Colon (tissue), 2 donors: Measurements from ENCODE around the gene PACRG.

Experiments used
- FAIRE-seq: peaks from 2 replicates; lab custom pipeline; 2012; peaks lifted over from hg19 to GRCh38; lab: Jason Lieb, UNC
- donor health status: control.
- donor health status: control.

PACRG gene

GRCh38 chr6:163010145-163010544 is 282.4 kb downstream of the PACRG start:
- FAIRE-seq = no peak

DNA sequence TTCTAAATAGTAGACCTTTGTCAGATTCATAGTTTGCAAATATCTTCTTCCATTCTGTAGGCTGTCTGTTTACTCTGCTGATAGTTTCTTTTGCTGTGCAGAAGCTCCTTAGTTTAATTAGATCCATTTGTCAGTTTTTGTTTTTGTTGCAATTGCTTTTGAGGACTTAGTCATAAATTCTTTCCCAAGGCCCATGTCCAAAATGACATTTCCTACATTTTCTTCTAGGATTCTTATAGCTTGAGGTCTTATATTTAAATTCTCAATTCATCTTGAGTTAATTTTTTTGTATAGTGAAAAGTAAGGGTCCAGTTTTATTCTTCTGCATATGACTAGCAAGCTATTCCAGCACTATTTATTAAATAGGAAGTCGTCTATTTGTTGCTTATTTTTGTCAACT is 287.0 kb downstream of the PACRG start:
- FAIRE-seq = no peak

DNA sequence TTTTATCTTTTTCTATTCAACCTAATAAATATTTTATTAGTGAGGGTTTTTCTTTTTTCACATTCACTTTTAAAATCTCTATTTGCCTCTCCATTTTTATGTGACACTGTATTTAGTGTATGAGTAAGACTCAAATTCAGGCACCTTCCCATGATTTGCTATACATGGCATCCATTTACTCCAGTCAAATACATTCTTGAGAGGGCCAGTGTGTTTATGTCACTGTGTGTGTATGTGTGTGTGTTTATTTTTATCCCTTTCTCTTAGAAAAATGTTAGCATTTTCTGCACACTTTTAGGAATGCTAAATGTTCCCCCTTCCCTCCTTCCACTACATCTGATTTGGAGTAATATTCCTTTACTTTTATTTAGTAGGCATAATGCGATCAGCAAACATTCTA is 290.0 kb downstream of the PACRG start:
- no peak for FAIRE-seq

DNA sequence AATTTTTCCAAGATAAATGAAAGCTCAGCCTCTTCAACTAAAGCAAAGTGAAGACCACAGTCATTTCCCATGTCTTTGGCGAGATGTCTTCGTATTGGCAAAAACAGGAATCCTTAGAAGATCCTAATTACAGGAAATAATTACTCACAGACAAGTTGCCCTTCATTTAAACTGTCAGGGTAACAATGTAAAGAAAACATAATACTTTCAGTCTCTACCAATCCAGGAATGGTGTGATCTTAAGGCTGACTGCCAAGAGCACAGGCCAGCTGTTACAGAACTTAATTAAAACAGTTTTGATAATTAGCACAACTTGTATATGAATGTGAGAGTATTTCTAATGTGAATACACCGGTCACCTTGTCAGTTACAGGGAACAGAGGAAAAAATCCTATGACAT is 292.2 kb downstream of the PACRG start:
- no peak for FAIRE-seq

DNA sequence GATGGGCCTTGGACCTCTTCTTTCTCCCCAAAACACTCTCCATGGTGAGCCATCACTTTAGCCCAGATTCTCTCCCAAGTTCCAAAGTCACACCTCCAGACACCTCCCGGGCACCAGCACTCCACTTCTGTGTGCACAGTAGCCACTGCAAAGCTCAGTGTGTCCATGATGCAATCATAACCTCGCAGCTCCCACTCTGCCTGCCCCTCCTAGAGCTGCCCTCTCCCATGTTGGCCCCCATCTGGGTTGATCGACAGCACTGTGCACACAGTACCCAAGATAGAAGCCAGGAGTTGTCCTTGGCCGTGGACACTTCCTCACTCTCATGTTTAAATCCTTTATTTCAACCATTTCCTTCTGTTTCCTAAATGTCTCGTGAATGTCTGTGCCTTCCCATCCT is 293.3 kb downstream of the PACRG start:
- no peak for FAIRE-seq

DNA sequence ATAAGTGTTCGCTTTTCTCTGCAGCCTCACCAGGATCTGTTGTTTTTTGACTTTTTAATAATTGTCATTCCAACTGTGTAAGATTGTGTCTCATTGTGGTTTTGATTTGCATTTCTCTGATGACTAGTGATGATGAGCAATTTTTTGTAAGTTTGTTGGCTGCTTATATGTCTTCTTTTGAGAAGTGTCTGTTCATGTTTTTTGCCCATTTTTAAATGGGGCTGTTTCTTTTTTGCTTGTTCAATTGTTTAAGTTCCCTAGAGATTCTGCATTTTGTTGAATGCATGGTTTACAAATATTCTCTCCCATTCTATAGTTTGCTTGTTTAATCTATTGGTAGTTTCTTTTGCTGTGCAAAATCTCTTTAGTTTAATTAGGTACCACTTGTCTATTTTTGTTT is 295.9 kb downstream of the PACRG start:
- no peak for FAIRE-seq

- FAIRE-seq = no peak
Measured at GRCh38 chr6:163026893-163027292, 299.1 kb downstream of the PACRG start.

DNA sequence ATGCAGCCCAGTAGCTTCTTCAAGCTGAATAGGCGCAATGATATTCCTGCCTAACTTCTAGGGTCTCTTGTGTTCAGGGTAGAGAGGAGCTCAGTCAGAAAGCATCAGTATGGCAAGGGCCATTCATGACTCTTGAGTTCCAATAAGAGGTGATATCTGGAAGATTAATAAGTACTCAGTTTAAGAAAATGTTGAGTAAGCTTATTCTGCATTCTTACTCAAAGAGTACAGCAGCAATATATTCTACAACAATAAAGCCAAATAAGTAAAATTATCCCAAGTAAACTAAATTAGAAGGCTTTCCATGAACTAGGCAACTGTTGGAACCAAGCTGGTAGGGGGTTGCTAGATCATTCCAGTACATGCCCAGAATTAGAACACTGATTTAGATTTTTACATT is 303.2 kb downstream of the PACRG start:
- no peak for FAIRE-seq

GRCh38 chr6:163031931-163032330 is 304.2 kb downstream of the PACRG start:
- no peak for FAIRE-seq

DNA sequence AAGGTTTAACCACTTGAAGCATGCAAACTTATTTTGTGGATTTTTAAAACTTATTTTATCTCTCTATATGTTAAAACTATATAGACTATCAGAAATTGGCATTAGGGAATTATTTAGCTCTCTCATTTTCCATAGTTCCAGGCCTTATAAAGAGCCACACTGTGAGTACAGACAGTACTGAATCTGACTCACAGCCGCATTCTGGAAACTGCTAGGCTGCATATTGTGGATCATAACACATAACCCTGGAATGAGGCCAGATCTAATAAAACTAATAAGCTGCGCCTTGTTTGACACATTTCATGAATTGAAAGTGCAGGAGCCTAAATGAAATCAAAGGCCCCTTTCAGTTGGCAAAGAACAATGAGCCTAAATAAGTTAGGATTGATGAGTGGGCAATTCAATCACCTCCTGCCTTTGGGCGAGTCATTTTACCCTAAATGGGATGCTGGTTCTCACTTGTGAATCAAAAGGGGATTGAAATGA is 308.4 kb downstream of the PACRG start:
- no peak for FAIRE-seq

DNA sequence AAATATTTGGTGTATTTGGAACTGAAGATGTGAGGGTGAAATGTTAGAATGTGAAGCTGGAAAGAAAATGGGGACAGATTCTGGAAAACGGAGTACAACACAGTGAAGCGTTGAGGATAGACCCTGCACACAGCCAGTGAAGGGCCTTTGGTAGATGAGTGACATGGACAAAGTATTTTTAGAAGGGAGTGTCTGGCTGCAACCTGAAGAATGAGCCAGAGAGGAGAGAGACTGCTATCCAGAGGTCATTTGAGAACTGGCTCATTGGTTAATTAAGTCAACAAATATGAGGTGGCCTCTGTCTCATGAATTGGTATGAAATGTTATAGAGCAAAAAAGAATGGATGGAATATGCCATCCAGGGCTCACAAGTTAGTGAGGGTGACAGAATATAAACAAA is 310.5 kb downstream of the PACRG start:
- FAIRE-seq = no peak

- FAIRE-seq = no peak
Measured at GRCh38 chr6:163048345-163048744, 320.6 kb downstream of the PACRG start.

DNA sequence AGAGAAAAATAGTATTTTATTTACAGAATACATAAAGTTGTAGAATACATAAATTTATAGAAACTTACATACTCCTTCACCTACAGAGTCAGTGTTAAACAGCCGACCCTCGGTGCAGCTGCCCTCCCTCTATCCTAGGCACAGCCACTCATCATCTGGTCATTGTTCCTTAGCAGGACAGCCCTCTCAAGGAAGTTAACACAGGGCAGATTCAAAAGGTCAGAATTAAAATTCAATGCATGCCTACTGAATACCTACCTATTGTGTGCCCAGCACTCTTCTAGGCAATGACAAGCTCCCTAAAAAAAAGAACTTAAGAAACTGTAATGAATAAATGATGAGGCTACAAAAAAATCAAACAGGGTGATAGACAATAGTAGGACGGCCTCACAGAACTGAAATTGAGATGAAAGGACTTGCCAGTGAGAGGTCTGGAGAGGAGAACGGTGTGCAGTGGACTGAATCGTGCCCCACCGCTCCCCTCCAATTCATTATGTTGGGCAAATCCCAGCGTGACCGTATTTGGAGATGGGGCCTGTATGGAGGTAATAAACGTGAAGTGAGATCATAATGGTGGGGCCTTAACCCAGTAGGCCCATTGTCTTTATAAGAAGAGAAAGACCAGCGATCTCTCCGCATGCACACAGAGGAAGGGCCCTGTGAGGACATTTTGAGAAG is 326.0 kb downstream of the PACRG start:
- no peak for FAIRE-seq

GRCh38 chr6:163054641-163055040 is 326.9 kb downstream of the PACRG start:
- FAIRE-seq = no peak

DNA sequence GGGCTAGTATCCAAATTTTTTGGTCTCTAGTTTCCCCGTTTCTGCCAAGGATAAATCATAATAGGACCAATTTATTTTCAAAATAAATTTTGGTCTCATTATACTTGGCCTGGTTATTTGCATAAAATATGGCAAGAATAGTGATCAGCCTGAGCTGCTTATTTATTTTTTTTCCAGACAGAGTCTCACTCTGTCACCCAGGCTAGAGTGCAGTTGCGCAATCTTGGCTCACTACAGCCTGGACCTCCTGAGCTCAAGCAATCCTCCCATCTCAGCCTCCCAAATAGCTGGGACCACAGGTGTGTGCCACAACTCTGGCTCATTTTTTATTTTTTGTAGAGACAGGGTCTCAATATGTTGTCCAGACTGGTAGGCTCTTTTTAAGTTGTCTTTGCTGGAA is 329.5 kb downstream of the PACRG start:
- no peak for FAIRE-seq

GRCh38 chr6:163062790-163063189 is 335.0 kb downstream of the PACRG start:
- FAIRE-seq = no peak

DNA sequence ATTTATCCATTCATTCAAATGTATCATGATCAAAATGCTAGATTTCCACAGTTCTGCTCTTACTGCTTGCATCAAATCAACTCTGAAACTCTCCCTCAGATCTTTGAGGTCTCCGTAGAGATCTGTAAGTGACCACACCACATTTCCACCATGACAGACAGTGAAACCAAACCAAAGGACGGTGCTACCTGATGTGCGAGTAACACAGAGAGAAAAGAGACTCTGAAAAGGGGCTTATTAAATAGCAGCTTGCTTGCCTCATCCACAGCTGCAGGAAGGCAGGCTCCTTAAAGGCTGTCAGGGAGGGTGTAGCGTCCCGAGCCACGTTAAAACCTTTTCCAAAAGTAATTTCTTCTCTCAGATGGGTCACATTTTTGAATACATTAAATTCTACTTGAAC is 335.8 kb downstream of the PACRG start:
- no peak for FAIRE-seq

- no peak for FAIRE-seq
Measured at GRCh38 chr6:163064397-163064796, 336.6 kb downstream of the PACRG start.

GRCh38 chr6:163066200-163066599 is 338.4 kb downstream of the PACRG start:
- FAIRE-seq = no peak

DNA sequence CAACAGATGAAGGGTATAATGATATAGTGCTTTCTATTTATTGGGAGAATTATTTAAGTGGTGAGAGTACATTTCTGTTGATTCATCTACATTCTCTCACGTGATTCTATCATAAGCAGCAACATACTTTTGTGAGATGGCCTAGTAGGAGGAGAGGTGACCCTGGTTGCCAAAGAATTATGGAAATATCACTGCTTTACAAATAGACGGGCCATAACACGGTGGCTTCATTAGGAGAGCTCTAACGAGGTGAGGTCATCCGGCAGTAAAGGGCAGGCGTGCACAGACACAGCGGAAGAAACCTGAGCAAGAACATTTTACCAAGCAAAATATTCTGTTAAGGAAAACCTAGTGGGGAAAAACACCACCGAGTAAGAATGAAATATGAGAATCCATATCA is 349.4 kb downstream of the PACRG start:
- FAIRE-seq = no peak

DNA sequence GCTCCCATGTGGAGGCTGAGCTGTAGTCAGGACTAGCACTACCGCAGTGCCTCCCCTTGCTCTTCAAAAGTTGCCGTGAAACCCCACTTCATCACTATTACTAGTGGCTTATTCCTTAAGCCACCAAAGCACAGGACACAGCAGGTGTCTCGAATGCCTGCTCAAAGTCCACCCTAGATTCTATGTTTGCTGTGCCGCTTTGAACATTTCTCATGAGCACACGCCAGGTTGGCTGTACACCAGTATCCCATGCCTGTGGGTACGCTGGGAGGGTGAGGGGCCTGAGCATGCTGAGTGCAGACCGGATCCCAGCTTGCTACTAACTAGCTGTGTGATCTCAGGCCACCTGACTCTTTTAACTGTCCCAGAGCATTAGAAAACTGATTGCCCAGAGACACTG is 350.9 kb downstream of the PACRG start:
- no peak for FAIRE-seq

DNA sequence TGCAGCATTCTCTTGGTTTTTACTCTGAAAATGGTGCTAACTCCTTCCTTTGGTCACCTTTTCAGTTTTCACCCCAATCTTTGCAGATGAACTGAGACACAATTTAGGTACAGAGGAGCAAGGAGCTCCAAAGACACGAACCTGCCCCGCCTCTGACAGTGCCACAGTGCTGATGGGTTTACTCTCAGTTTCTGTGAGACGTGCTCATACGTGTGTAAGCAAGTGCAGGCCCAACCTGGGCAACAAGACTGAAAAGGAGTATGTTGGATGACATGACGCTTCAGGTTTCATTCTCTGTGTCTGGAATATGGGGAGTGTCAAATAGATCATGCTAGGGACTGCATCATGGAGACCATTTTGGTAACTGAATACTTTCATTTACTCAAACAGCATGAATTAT is 352.5 kb downstream of the PACRG start:
- FAIRE-seq = no peak

GRCh38 chr6:163083141-163083540 is 355.4 kb downstream of the PACRG start:
- no peak for FAIRE-seq

- FAIRE-seq = no peak
Measured at GRCh38 chr6:163085426-163085825, 357.7 kb downstream of the PACRG start.
